HFF-Myc (cell line): ENCODE results near the gene ZNF335.

Experiments used
- DNase-seq: peaks from one replicate; pipeline ENCODE4 v3.0.0-alpha.2; 2011; ENCODE audit warnings: low read depth; ENCODE audit errors: extremely low read depth
- H3K4me3 ChIP-seq: replicated peaks from 2 replicates; pipeline ENCODE4 v1.5.1; 2011; ENCODE audit warnings: low read depth, mild to moderate bottlenecking, control low read depth, low read length
- CTCF ChIP-seq: IDR thresholded peaks from 2 replicates; pipeline ENCODE4 v1.5.1; 2012; ENCODE audit warnings: mild to moderate bottlenecking, low read depth, low read length, control low read depth; ENCODE audit errors: missing control alignments

Gene ZNF335

GRCh38 chr20:45925821-45926506 lies 46.0 kb downstream of the ZNF335 start:
- no peak for DNase-seq
- TF ChIP-seq CTCF, result no peak
- H3K4me3 ChIP-seq, result no peak overlapping the region

GRCh38 chr20:45924391-45925261 lies 47.4 kb downstream of the ZNF335 start:
- no peak for TF ChIP-seq CTCF
- no peak for DNase-seq

GRCh38 chr20:45921337-45922189 lies 50.4 kb downstream of the ZNF335 start:
- TF ChIP-seq CTCF, result no peak
- no peak for DNase-seq
- H3K4me3 ChIP-seq, result no peak overlapping the region

More at GRCh38 chr20:45924391-45925261, 47.4 kb downstream of the ZNF335 start:
- no peak overlapping the region for H3K4me3 ChIP-seq

GRCh38 chr20:45920462-45921336 lies 51.3 kb downstream of the ZNF335 start:
- no peak for TF ChIP-seq CTCF

GRCh38 chr20:45919542-45920399 lies 52.2 kb downstream of the ZNF335 start:
- no peak overlapping the region for H3K4me3 ChIP-seq
- no peak for TF ChIP-seq CTCF
- no peak for DNase-seq

More at GRCh38 chr20:45920462-45921336, 51.3 kb downstream of the ZNF335 start:
- no peak for DNase-seq
- H3K4me3 ChIP-seq, result no peak overlapping the region
